ENCODE results near the gene CDC42EP3.

DNA sequence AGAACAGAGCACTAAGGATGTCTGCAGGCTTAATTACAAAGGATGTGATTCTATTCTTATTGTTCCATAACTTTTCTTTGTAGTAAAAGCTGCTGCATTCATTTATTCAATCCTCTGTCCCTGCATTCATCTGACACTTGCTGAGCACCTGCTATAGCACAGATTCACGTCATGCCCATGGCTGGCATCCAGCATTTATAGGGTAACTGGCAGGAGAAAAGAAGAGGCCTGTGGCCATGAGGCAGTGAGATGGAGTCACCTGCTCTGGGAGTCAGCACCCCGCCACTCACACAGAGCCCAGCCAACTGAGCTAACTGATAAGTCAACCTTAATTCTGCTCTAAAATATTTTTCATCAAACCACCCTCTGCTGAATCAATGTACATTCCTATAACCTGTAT lies 18.3 kb upstream of the CDC42EP3 start:
- TF ChIP-seq, protein P1, sequence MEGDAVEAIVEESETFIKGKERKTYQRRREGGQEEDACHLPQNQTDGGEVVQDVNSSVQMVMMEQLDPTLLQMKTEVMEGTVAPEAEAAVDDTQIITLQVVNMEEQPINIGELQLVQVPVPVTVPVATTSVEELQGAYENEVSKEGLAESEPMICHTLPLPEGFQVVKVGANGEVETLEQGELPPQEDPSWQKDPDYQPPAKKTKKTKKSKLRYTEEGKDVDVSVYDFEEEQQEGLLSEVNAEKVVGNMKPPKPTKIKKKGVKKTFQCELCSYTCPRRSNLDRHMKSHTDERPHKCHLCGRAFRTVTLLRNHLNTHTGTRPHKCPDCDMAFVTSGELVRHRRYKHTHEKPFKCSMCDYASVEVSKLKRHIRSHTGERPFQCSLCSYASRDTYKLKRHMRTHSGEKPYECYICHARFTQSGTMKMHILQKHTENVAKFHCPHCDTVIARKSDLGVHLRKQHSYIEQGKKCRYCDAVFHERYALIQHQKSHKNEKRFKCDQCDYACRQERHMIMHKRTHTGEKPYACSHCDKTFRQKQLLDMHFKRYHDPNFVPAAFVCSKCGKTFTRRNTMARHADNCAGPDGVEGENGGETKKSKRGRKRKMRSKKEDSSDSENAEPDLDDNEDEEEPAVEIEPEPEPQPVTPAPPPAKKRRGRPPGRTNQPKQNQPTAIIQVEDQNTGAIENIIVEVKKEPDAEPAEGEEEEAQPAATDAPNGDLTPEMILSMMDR (IDR thresholded peaks at IDR 0.05; ENCODE audit: low read length), result no peak
- TF ChIP-seq EZH2 (optimal IDR thresholded peaks at IDR 0.05; ENCODE audit: low read depth, low read length), result no peak

All from MM.1S (cell line).